HG02759 (cell line): ENCODE measurements around the gene INSIG2.
"Not testable (repeated sequence)": the region's sequence is repeated elsewhere in the genome, so short reads cannot be mapped to it uniquely, and the experiment has no call there.

Experiments
- ATAC-seq: cut with Tn5 transposase; IDR thresholded peaks from one replicate; pipeline ENCODE4 v1.9.1; 2021; ENCODE audit warnings: mild to moderate bottlenecking, moderate library complexity; ENCODE audit not compliant: unreplicated experiment

Gene INSIG2

DNA sequence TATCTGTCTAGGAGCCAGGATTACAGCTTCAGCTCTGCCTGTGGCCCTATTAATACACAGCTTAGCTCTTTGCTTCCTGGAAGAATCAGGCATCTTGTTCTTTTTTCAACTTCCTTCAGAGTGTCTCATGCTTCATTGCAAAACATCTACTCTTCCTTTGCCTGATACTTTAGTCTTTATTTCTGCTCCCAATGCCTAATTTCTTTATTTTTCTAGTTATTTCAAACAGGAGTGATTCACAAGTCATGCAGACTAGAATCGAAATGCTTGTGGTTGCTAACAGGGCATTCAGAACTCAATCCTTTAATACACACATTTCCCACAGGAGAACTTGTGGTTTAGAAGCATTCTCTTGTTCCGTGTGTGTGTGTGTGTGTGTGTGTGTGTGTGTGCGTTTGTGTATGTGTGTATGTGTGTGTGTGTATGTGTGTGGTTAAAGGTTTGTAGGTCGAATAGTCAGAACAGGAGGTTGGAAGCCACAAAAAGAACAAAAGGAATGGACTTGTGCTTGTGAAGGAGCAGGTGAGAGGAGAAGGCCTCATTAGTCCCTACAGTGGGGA, 28.3 kb upstream of the INSIG2 start:
- ATAC-seq, result peak; percentile 16

DNA sequence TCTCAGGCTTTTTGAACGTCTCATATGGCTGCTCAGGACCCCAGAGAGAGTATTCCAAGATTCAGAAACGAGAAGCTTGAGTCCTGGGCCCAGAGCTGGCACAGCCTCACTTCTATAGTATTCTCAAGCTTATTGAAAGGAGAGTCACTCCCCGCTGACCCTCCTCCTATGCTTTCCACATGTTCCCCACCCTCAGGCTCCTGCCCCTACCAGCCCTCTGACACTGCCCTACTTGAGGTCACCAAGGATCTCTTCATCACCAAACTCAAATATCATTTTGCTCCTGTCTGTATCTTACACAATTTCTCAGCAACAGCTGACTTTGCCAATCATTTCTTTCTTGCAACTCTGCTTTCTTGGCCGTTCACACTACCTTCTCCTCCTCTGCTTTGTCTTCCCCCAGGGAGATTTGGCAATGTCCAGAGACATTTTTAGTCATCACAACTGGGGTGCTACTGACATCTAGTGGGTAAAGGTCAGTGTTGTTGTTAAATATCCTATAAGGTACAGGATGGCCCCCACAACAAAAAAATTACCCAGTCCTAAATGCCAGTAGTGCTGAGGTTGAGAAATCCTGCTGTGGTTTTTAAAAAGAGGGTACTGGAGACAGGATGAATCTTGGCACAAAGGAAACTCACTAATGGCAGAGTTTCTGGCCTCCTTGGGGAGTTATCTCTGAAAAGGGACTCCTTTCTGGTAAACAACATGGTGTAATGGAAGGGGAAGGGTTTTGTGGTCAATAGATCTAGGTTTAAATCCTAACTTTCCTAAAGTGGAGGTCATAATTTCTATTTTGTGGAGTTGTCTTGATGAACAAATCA, 26.9 kb upstream of the INSIG2 start:
- ATAC-seq, result peak; percentile 76

DNA sequence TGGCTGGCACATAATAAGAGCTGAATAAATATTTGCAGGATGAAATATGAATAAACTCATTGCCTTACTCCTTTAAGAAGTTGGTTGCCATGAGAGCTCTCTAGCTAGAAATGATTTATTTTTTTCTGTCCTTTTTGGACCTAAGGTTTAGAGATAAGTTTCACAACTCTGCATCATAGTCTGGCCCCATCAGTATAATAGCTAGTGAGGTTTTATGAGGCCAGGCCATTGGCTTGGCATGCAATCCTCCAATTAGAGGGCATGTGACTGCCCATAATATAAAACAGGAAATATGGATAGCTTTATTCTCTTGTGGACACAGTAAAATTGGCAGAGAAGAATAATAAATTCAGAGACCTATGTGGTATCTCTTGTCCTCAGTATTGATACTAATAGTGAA, 26.2 kb upstream of the INSIG2 start:
- ATAC-seq, result no peak

DNA sequence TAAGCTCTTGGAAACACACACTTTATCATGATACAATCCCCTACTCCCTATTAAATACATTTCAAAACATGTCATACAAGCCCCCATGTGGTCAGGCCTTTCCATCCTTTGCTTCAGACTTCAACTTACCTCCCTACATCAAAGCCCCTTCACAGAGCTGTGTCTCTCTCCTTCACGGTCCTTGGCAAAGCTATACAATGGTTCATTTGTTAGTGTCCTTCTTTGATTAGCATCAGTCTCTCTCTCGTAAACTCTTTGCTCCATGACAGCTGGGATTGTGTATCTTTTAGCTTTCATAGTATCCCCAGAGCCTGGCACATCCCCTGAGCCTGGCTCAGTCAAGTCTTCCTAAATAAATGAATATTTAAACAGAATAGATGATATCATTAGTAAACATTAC, 25.6 kb upstream of the INSIG2 start:
- no peak for ATAC-seq

DNA sequence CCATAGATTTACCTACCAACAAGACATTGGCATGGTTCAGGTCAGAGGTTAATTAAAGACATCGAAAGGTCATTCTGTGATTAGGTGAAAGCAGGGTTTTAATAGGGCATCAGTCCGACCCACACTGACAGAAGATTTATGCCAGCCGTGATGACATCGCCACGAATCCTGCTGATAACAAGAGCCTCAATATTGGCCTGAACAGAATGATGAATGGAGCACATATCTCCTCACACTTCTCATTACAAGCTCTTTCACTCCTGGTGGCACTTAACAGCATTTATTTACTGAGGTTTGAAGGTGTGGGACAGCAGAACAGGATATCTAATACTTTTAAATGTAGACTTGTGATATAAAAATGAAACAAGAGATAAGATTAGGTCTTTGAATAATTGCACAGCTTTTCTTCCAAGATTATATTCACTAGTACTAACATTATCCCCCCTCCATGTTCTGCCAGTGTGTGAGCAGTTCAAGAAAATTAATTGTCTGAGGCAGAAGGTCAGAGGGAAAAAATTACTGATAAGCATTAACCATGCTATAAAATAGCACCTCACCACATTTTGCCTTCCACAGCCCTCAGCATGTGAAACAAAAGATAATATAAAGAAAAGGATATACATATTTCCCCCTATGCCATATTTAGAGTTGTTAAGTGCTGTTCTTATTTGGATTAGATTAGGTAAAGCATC, 23.1 kb upstream of the INSIG2 start:
- ATAC-seq, result no peak

DNA sequence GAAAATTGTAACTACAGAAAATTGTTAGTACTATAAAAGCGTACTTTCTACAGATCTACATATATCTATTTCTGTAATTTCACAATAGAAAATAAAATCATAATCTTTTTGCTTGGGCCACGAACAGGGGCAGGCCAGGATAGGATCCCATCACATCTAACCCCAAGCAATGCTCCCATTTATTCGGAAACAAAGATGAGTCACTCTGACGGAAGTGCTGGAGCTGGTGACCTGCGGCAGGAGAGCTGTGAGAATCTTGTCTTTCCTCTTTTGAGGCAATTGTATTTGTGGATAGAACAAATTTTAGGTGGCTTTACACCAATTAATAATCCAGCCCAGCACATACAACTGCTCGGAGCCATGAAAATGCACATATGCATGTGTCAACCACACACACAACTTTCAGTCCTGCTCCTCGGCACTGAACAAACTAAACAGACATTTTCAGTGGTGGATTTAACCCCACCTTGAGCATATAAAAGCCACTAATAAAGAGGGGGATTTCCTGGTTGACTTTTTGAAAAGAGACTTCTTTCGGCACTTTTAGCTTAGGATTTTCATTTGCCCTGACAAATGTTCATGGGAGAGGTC, 22.3 kb upstream of the INSIG2 start:
- no peak for ATAC-seq

DNA sequence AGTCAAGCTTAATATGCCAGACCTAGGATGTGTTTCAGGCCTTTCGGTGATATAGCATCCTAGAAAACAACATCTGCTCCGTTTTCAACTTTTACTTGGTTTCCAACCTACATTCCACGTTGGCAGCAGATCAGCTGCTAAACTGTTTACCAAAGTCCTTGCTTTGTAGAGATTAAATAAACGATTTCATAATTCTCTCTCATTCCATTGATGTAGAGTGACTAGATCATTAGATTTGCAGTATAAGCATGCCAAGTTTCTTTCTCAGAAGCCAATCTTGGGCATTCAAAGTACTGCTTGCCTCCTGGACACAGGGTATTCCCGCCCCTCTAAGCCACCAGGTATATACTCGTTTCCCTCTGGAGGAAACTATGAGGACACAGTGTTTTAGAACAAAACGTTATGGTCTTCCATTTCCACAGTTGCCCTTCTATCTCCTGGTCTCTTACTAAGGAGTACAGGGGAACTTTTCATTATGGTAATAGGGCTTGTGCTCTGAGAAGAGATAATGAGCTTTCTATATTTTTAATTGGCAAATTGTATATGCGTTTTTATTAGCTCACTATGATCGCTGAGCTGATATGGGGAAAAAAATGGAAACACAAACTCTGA, 10.5 kb upstream of the INSIG2 start:
- no peak for ATAC-seq

DNA sequence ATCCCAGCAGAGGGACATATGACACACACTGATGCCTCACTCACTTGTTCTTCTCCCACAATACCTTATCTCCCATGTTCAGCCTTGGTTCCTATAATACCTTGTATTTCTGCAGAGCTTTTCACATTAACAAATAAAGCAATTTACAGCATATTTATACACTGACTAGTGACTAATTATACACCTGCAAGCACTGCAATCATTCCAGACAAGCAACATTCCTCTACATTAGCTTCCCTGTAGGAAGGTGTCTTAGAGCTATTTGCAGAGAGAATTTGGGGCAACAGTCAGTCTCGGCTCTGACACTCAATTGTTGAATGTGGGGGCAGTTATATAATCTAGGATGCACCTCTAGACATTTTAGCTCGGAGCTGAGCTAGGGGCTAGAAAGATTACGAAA, 9.5 kb upstream of the INSIG2 start:
- ATAC-seq, result no peak

DNA sequence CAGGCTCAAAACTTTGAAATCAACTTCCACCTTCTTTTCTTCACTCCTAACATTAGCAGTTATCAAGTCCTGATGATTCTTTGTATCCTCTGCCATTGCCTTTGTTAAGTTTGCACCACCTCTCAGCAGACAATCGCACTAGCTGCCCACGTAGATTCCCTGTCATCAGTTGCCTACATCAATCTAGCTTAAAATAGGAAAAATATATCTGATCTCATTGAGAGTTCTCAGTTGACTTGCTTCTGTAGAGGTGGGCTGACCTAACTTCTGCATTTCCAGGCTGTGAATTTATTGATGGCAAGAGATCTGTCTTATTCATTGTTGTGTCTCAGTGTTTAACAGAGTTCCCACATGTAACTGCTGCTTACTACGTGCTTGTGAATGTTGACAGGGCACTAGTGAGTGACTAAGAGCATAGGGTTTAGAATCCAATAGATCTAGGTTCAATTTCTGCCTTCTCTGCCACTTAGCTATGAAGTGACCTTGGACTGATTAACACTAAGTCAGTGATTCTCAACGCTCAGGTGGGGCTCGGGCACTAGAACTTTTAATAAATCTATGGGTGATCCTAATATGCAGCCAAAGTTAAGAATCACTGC, 3.7 kb upstream of the INSIG2 start:
- ATAC-seq, result no peak

DNA sequence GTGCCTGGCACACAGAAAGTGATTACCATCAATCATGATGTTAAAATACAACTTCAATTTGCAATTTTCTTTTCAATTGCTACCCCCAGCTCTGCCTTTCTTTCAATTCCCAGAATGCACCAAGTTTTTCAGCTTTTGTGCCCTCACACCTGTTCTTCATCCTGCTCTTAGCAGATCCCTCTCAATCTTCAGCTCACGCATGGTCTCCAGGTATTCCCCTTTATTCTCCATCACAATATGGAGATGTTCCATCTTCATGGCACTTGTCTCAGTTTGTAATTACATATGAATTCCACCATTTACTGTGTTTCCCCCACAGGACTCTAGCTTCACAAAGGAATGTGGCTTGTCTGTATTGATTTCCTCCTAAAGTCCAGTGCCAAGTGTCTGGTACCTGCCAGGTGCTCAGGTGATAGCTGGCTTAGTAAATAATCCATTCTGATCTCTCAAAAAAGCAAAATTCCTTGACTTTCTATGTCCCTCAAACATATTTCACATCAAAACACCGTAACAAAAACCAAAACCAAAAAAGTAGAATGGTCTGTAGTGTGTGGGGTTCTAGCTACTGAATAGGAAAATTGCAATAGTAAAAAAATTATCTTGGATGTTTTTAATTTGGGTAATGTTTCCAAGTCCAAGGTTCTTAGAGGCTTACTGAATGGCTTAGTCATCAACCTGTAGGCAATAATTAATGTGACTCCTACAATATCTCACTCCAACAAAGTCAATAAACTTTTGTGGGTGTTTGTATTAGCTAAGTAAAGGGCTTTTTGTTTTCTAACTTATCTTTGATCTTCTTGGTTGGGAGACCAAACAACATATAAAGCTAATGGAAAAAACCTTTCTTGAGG, 2.9 kb upstream of the INSIG2 start:
- ATAC-seq, result no peak

DNA sequence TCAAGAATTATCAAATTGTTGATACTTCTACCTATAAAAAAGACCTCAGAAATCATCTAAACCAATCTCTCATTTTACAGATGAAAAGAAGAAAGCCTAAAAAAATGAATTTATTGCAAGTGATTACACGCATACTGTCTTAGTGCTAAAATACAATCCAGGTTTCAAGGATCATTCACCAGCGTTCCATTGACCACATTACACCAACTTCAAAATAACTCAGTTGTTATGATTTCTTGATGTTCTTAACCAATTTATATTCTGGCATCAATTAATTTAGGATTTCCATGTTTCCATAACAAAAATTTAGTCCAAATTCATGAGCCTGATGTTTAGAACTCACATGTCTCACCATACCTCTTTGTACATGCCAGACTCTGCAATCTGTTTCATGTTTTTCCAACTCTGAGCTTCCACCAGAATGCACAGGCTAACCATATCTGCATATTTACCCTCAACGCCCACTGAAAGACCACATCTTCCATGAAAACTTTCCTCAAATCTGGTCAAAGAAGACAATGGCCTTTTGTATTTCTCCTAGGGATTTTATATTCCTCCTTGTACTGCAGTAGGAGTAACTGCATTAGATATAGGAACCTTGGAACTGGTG, 2.1 kb upstream of the INSIG2 start:
- no peak for ATAC-seq

DNA sequence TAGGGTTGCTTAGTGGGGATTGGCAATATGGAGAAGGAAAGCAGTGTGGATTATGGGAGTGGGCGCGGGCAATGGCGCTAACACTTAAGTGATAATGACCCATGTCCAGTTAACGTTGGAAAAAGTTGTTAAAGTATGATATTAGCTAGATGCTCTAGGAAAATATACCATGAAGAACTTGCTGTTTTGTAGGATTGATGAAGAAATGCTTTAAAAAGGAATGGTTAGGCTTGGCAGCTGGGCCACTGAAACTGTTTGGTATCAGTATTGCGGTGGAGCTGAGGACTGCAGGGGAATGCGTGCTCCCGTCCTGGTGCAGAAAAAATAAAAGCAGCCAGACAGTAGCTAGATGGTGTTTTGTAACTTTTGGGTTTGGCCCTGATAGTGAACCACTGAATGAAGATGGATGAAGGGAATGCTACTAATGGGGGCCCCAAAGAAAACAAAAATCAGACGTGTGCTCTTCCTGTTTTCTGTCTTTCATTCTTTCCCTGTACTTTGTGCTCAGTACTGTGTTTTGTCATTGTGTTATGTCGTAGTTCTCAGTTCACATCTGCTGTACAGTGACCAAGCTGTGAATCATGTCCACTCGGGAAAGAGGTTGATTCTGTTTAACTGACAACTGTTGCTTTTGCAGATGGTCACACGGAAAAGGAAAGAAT, 999 bp downstream of the INSIG2 start:
- peak; percentile 33 for ATAC-seq

DNA sequence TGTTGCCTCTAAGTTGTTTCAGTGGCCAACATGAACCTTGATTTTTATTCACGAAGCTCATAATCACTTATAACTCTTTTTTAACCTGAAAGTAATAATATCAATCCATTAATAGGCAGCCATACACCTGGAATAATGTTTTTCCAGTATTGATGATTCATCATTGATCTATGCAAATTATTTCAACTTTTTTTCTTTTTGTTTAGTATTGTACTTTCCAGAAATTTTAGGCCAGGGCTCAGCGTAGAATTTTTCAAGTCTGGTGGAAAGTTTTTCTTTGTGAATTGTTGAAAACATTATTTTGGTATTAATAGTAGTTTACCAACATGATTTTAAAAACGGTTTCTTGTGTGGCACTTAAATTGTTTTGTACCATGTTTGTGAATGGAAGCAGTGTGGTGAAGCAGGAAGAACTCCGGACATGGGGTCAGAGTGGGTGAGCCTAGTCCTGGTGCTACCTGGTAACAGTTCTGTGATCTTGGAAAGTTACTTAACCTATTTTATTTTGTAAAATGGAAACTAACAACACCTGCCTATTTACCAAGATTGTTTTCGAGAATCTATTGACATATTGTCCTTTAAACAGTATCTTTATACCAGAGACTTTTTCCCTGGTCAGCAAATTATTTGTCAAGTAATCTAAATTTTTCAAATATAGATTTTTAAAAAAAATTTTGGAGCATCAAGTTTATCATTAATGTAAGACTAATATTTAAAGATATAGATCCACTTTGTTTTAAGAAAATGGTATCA, 2.3 kb downstream of the INSIG2 start:
- ATAC-seq, result no peak

DNA sequence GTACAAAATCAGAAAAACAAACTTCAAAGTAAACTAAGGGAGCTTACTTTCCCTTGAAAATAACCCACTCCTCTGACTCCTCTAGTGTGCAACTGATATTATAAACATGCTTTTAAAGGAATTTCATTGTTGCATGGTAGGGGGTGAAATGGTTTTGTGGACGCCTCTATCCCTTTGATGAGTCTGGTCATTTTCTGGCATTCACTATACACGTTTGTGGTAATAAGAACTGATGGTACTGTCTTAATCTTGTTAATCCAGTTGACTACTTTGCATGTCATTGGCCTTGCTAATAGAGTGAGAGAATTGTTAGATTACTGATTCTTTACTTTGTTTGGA, 2.8 kb downstream of the INSIG2 start:
- ATAC-seq, result no peak

DNA sequence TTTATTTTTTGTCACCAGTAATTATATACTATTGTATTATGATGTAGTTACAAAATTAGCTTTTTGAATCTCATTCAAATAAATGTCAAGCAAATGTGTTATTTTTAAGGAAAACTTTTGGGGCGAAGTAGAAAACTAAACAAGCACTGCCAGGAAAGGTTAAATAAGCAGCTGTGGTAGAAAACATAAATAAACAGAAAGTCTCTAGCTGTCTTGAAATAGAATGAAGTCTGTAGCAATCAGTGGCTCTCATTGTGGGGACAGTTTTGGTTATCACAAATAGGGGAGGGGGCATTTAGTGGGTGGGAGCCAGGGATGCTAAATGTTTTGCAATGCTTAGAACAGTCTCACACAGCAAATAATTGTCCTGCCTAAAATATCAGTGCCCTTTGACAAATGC, 3.4 kb downstream of the INSIG2 start:
- ATAC-seq, result no peak

DNA sequence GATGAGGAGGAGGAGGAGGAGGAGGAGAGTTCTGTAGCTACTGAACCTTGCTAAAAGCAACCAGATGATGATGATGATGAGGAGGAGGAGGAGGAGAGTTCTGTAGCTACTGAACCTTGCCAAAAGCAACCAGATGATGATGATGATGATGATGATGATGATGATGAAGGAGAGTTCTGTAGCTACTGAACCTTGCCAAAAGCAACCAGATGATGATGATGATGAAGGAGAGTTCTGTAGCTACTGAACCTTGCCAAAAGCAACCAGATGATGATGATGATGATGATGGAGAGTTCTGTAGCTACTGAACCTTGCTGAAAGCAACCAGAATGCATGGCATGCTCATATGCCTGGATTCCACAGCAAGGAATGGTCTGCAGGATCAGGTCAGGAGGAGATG, 5.8 kb downstream of the INSIG2 start:
- not testable (repeated sequence) for ATAC-seq

DNA sequence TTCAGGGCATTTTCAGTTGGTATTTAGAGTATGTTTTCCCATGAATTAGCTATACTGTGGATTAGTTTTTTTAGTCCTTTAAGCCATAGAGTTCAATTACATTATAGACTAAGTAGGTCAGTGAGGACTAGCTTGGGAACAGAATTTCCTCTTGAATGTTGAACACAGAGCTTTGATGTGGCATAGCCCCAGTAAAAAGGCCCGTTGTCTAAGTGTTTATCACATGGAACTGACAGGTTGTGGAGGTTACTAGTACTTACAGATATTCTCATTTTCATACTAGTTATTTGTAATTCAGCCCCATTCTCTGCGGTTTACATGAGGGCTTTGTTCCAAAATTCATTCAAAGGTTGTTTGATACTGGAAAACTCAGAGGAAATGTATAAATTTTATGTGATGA, 6.2 kb downstream of the INSIG2 start:
- no peak for ATAC-seq

DNA sequence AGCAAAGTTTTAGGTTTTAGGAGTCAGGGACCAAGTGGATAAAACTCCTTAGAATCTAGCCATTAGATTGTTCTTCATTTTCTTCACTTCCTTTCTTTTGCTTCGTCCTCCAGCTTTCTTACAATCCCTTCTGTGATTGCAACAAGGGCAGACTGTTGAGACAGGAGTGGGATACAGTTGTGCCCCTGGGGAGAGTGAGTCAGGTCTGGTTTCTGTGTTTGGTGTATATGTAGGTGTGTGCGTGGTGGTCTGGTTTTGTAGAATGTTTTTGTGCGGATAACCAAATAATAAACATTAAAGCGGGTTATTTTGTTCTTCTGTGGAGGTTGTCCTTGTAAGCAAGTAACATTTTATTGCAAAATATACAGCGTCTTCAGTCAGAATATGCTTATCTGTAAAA, 7.3 kb downstream of the INSIG2 start:
- no peak for ATAC-seq

DNA sequence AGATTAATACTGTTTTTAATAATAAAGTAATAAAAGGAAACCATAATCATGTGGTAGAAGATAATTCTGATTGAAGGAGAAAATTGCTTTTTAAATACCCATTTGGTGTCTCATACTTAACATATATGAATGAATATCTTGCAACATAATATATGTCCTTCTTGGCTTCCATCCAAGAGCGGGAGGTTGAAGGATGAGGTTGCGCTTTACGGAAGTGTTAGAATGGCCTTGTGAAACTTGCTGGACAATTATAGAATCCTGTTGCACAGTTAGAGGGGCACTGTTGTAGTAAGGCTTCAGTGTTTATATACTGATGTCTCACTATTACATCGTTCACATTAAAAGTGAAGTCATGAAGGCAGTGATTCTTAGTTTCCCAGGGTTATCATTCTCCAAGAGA, 9.4 kb downstream of the INSIG2 start:
- no peak for ATAC-seq
